Stimulated activated CD4-positive, alpha-beta T cell treated with anti-CD3 and anti-CD28 coated beads, TNF-alpha, amount 100 ng/mL, for 4 hours (primary cell): ENCODE measurements around the gene AKAP13.

Experiments
- DNase-seq, 3 experiments: peaks; one replicate each; pipeline ENCODE4 v3.0.0-alpha.2; 2020; ENCODE audit warnings: low read depth in 3 of 3

AKAP13 gene

DNA sequence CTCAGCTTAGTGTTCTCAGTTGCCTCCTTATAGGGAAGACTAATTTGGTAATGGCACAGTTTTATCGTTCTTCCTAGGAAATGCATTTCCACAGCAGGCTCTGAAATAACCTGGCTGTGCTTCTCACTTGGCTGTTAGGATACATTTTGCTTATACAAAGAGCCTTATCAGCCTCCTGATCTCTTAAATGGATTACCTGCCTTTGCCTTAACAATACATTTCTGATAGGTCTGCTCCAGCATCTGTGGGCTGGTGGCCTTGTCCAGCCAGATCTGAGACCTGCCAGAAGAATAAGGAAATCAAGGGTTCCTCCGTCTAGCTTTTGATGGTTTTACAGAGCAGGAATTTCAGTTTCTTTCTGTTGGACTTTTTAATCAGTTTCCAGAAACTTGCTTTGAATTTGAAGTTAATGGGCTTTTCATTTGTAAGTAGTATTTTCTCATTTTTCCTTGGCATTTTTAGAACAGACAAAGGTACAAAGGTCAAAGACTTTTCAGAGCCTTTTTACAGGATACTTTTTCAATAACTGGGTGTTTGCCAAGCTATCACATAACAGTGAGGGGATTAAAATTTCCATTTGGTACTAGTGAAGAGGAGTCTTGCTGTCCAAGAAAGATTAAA is 116.3 kb downstream of the AKAP13 start:
- no peak for DNase-seq

DNA sequence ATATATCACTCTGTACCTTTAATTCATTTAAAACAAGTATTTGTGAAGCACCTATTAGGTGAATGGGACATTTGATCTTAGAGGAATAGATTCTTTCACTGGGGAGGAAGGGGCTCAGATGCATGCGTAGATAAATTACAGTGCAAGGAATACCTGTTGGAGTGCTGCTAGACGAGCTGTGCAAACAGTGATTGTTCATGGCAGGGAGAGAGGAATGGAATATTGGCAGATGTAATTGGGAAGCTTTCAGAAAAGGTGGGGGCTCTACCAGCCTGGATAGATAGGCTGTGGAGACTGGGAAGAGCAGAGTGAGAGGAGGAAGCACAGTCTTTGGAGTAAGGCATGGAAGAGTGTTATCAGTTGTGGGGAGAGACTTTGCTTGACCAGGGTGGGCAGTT is 116.8 kb downstream of the AKAP13 start:
- no peak for DNase-seq

DNA sequence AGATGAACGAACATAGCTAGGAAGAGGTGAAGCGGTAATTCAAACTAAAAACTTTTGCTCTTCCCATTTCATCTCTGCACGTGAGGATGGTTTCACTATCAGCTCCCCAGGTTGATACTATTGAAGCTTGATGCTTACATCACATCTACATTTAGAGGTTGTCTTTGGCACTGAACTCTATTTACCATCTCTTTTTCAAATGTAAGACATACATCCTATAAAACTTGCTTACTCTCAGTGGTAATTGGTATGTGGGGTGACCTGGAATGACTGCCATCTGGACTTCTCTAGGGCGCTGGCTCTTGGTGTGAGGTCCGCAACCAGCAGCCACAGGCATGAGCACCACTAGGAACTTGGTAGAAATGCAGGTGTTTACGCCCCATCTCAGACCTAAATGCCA is 118.1 kb downstream of the AKAP13 start:
- DNase-seq = no peak

DNA sequence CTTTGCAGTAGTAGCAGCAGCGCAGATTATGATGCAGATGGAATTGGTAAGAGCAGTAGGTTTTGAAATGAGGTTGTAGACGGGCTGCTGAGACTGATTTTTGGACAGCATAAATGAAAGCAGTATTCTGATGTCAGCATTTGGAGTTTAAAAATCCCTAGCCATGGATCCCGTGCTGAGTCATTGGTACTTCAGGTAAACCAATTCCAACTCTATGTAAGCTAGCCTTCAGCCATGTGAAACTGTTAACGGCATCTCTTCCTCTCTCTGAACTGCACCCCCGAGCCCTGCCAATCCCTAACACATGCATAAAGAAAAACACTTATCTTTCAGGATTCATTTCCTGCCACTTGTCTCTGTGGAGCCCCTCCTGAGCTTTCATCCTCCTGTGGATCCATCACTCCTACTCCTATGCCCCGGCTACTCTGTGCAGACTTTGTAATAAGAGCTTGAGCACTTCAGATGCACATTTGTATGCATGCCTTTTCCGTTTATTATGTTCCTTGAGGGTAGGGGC is 119.0 kb downstream of the AKAP13 start:
- no peak for DNase-seq

DNA sequence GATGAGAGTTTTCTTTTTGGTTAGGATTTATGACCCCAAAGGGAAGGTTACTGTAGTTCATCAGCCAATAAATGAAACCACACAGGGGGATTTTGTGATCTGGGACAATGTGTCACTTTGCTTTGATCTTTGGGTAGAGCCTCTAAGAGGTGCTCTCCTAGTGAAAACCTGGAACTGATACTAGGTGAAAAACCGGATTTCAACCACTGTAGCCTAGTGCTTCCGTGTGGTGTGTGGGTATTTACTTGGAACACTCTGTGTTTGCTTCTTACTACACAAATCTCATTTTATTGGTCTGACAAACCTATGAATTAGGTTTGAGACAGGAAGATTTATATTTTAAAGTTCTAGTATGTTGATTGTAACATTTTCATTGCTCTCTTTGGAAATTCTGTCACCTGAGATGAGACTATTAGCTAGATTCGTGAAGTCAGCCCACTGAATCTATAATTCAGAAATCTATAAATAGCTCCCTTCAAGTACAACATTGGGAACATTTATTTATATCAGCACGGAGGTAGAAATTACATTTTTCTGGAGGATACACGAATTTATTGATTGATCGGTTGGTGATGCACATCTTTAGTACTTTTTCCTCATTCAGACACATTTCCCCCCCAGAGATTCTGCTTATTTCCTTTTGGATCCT is 119.8 kb downstream of the AKAP13 start:
- DNase-seq = no peak

DNA sequence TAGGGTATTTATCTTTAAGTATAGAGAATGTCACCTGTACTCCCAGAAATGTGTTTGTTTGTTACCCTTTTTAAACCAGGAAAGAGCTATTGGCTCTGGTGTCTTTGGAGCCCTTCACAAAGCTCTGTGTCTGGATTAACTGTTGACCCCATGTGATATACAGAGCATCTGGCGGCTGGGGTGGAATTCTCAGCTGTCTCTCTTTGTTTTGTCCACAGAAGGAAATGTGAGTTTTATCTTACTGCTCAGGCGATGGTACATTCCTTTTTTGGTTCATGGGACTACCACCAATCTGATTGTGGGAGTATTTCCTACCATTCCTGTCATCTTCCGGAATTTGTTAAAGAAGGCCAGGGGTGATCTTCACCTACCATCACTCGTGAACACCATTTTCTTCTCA is 120.3 kb downstream of the AKAP13 start:
- DNase-seq = no peak

DNA sequence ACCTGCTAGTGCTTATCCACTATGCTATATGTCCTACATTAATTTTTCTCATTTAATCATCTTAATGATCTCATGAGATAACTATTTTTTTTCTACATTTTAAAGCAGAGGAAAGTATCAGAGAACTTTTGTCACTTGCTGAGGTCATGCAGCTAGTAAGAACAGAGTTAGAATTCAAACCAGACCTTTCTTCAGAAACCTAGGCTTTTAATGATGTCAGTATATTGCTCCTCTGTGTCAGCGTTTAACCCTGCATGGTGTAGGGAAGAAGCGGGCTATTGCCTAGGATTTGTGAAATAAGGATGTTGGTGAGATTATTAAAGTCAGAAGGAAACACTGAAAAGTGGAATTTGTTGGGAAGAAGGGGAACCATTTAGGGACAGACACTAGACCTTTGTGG is 121.2 kb downstream of the AKAP13 start:
- no peak for DNase-seq

DNA sequence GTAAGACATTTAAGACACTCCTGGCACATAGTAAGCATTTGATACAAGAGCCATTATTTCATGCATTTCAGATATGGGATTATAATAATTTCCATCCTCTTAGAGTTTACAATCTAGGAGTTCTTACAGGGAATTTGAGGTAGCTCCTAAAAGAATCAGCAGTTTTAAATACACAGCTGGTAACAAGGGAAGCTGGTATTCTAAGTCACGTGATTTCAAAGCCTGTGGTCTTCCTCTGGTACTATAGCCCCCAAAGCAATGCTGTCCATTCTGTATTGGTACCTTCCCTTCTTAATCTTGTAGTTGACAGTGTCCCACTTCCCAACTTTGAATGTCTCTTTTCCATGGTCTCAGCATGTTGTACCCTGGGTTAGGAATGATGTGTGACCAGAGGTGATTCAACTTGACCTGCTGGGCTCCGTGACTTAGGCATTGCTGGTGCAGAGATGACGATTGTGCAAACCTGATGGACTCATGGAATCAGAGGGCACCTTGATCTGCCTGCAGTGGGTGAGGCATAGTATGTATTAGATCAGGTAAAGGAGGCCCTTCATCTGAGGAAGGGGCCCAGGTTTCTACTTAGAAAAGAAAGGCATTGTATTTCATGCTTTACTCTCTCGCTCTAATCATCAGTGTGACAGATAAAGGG is 122.9 kb downstream of the AKAP13 start:
- no peak for DNase-seq

DNA sequence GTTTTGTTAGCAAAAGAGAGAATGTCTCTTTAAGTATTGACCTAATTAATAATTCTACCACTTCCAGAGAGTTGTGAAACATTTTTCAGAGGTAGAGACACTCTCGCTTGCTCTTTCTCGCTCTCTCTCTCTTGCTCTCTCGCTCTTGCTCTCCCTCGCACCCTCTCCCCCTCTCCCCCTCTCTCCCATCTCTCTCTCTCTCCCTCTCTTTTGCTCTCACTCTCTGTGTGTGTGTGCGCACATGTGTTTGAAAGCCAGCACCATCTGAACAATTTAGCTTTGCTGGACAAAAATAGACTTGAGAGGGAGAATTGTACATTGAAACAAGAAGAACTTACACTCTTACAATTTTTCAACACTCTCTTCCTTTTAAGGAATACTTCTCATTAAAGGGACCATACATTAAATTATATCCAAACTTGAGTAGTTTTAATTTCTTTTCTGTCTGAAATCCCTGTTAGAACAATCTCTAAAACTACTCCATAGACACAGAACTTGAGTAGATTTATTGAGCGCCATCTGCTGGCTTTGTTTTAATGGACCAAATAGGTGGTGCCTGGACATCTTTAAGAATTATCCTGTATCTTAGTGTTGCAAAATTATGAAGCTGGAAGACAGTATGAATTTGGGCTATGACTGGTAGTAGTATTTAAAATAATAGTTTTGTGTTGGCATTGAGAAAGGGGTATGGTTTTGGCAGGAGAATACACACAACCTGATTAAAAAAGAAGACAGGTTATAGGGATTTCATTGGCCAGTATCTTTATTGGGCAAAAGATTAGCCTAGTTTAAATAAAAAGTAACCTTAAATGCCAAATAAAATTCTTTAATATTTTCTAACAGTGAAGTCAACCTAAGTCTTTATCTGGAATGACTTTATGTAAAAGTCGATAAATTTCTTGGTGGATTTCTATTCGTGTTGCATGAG is 124.6 kb downstream of the AKAP13 start:
- DNase-seq = peak in 1 of 3 experiments; percentile 19

DNA sequence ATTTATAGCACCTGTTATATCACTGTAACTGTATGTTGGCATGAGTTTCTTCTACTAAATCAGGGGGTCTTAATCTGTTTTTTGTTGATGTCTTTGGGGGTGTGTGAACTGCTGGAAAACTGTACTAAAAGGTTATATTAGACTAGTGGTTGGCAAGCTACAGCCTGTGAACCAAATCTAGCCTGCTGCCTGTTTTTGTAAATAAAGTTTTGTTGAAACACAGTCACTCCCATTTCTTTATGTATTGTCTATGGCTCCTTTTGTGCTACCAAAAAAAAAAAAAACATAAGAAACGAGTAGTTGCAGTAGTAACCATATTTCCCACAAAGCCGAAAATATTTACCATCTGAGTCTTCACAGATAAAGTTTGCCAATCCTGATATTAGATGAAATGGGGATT is 126.7 kb downstream of the AKAP13 start:
- no peak for DNase-seq

DNA sequence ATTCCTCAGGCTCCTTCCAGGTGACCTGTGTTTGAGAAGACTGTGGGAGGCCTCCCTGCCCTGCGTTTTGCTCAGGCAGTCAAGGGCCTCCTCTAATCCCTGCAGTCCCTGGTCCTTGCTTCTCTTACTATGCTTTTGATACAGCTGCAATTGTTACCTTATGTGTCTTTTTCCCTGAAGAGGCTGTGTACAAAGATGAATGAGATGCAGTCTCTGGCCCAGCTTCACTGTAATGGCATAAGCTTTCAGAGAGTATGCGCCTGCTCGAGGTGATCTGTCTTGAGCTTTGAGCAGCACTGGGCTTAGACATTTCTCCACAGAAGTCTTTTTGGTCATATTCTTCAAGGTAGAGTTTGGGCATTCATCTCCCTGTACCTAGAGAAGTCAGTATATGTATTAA is 129.6 kb downstream of the AKAP13 start:
- no peak for DNase-seq

DNA sequence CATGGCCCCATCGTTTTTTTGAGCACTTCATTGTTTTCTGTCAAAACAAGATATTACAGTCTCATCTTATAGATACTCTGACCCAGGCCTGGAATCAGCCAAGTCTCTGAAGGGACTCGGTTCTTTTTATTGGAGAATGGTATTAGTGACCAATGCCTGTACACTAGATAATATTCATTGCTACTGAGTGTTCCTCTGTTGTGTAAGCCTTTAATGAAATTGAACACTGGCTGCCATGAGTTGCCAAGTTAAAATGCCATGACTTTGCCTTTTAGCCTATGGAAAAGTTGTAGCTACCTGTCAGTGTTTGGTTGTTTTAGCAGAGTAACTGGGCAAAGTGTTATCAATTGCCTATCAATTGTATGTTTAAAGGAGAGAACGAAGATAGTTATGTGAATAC is 134.0 kb downstream of the AKAP13 start:
- DNase-seq = no peak

DNA sequence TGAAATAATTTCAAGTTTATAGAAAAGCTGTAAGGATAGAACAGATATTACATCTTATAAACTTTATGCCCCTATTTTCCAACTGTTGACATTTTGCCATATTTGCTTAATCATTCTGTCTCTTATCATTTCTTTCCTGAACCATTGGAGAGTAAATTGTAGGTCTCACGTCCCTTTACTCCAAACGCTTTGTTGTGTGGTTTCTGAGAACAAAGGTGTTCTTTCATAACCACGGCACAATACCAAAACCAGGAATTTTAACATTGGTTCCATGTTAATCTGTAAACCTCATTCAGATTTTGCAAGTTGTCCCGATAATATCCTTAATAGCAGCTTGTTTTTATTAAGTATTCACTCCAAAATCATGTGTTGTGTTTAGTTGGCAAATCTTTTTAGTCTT is 134.8 kb downstream of the AKAP13 start:
- DNase-seq = no peak

DNA sequence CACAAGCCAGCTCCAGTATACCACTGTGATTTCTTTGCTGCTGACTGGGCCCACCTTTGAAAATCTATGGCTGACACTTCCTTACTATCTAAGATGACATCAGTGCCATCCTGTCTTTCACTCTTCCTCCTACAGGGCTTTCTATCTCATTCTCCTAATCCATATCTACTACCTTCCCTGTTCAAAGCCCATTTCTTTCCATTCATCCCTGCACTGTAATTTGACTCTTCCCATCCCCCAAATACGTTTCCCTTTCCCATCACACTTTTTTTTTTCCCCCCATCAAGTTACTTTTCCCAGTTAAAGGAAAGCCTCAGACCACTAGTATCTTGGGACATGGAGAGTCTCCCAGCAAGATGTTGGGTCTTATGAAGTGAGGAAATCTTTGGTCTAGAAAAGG is 136.7 kb downstream of the AKAP13 start:
- DNase-seq = no peak

DNA sequence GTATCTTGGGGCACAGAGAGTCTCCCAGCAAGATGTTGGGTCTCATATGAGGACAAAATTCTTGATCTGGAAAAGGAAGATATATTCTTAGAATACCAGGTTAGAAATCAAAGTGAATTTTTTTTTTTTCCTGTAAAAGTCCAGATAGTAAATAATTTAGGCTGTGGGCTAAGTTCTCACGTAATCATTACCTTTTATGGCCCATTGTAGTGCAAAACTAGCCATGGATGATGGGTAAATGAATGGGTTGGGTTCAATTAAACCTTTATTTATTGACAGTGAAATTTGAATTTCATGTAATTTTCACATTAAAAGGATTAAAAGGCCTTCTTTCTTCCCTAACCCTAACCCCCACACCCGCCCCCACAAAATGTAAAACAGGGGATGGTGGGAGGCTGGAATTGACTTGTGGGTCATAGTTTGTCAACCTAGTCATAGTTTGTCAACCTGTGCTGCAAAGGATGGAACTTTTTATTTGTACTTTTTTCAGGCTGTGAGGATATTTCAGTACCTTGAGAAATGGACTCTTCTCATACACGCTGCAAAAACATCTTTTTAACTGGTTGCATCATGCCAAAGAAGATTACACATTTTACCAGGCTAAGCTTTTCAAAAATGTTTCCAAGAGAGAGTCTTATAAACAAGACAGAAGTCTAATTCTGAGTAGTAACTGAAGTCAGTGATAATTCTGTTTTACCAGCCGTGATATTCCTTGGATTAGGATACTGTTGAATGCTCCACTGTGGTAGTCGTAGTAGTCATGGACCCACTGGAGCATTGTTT is 138.8 kb downstream of the AKAP13 start:
- DNase-seq = no peak

DNA sequence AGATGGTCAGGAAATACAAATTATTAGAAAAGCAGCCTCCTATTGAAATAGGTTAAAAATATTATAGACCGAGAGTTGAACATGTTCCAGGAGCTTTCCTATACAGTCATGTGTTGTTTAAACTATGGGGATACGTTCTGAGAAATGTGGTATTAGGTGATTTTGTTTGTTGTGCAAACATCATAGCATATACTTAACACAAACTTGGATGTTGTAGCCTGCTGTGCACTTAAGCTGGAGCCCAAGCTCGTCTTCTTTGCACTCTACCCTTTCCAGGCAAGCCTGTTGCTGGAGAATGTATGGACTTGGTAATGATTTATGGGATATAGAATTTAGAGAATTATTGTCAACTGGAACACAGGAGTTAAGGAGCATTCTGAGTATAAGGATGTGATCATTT is 140.2 kb downstream of the AKAP13 start:
- no peak for DNase-seq

DNA sequence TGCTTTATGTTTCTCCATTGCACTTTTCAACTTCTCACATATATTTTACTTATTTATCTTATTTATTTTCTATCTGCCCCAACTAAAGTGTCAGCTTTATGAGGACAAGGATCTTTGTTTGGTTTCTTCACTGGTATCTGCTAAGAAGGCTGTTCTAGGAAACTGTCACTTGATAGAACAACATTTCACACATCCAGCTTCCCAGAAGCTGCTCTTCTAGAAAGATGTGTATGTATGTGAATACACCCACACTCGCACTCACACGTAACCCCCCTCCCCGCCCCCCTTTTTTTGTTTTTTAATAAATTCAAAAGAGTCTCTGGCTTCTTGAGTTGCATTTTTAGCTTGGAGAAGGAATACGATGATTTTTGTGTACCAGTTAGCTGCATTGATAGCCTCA is 143.1 kb downstream of the AKAP13 start:
- DNase-seq = no peak

DNA sequence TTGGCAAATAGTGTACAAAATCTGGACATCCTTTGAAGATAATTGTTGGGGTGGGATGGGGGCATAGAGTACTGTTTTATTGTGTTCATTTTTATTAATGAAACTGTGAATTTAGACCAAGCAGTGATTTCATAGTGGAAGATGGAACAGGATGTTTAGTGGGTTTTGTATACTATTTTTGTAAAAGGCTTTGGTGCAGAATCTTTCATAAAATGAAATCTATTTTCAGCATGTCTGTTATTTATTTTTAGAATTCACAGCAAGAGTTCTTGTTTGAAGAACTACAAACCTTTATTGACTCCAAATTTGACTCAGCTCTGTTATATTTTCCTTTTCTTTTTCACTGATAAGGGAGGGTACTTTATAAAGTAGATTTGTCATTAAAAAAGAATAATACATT is 145.4 kb downstream of the AKAP13 start:
- DNase-seq = no peak

DNA sequence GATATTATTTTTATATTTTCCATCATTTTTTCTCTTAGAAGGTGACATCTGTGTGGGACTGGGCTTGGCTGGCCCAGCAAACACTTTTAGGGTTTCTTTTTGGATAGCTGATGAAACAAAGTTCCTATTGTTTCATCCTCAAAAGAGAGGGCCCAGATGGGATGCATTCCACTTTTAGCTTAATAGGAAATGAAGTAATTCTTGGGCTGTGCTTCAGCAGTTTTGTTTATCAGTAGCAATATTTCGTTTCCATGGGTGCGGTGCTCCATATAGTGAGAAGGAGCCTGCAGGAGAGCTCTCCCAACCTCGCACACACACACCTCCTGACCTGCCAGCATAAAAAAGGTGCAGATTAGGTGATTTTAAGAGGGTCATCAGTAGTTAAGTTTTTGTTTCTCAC is 147.5 kb downstream of the AKAP13 start:
- DNase-seq = no peak

DNA sequence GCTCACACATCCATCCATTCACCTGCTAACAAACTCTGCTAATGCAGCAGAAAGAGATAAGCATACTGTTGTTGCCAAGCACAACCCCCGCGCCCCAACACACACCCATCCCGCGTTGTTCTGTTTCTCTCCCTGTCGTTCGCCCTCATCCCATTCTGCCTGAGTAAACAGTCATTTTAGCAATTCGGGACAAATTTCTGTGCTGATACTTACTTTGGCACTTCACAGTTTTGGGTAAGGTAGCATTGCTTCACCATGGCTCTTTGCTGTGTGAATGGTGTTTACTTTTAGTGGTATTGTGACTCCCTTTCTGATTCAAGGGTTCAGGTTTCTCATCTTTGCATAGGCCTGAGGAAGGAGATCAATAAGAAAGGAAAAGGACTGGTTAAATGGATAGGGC is 149.7 kb downstream of the AKAP13 start:
- DNase-seq = no peak

DNA sequence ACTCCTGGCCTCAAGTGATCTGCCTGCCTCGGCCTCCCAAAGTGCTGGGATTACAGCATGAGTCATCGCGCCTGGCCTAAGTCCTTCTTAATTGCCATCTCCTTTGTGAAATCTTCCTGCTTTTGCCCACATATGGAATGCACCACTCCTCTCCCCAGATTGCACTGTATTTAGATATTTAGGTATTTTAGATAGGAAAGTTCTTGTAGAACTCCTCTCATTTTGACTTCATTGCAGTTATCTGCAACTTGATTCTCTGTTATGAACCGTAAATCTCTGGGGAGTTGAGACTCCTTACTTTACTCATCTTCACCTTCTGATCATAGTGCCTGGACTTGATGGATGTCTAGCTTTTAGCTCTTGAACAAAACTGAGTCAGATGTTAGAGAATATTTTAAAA is 150.7 kb downstream of the AKAP13 start:
- no peak for DNase-seq
